SK-N-SH (cell line): ENCODE data around the gene SCAF1. TPM values are rescaled to one million over a fixed set of nuclear protein-coding genes. Genes with fewer than 3 reads are reported as not detected.

ENCODE experiments used
- CTCF ChIA-PET: fragments of 300-600, 350-600 bp; formaldehyde crosslinking; extraction: SDS; loops from one replicate; lab custom pipeline; 2021; lab: Yijun Ruan, JAX
- POLR2A ChIA-PET: fragments of 350-600 bp; sonication (Branson Sonifier 250); formaldehyde crosslinking; extraction: SDS; loops from one replicate; lab custom pipeline; 2020; ENCODE audit warnings: antibody characterized with exemption, inconsistent platforms; lab: Yijun Ruan, JAX
- DNase-seq: peaks from one replicate; pipeline ENCODE4 v3.0.0; 2012
- H2AFZ ChIP-seq: fragments of 200-600 bp; sonication (generic); 2 replicates; pipeline ENCODE4 v1.8.1; 2016; ENCODE audit warnings: antibody characterized with exemption, mild to moderate bottlenecking, low read depth
- H3F3A ChIP-seq: fragments of 200-600 bp; sonication (generic); replicated peaks from 2 replicates; pipeline ENCODE3; 2016; ENCODE audit warnings: antibody characterized with exemption, mild to moderate bottlenecking; ENCODE audit not compliant: insufficient read depth
- H3K27ac ChIP-seq, 2 experiments: fragments of 200-500 bp in 1 of 2; fragments of 200-600 bp in 1 of 2; sonication (Bioruptor generic) in 1 of 2; sonication (generic), shearing (Covaris generic) in 1 of 2; 2 replicates each; pipeline versions ENCODE4 v1.5.1 to v1.6.1; 2014 to 2016; ENCODE audit warnings: low read depth in 2 of 2, inconsistent platforms in 1 of 2, low read length in 1 of 2, mild to moderate bottlenecking in 1 of 2, mixed read lengths in 1 of 2
- H3K27me3 ChIP-seq: fragments of 200-600 bp; sonication (generic), shearing (Covaris generic); 2 replicates; pipeline ENCODE4 v1.6.1; 2016; ENCODE audit warnings: mixed run types; ENCODE audit not compliant: insufficient read depth
- H3K36me3 ChIP-seq, 2 experiments: fragments of 200-500 bp in 1 of 2; fragments of 200-600 bp in 1 of 2; sonication (Bioruptor generic) in 1 of 2; sonication (generic) in 1 of 2; replicated peaks in 1 of 2; 2 replicates each; pipeline versions ENCODE3 to v1.5.1; 2014 to 2016; ENCODE audit warnings: low read length in 1 of 2, mild to moderate bottlenecking in 1 of 2; ENCODE audit not compliant: insufficient read depth in 2 of 2, control insufficient read depth in 1 of 2
- H3K4me1 ChIP-seq, 2 experiments: fragments of 200-500 bp in 1 of 2; fragments of 200-600 bp in 1 of 2; sonication (Bioruptor generic) in 1 of 2; sonication (generic), shearing (Covaris generic) in 1 of 2; 2 replicates each; pipeline versions ENCODE4 v1.5.1 to v1.6.1; 2014 to 2016; ENCODE audit warnings: low read depth in 1 of 2, low read length in 1 of 2, mixed run types in 1 of 2; ENCODE audit not compliant: insufficient read depth in 2 of 2, control insufficient read depth in 1 of 2
- H3K4me2 ChIP-seq: fragments of 200-600 bp; sonication (generic), shearing (Covaris generic); 2 replicates; pipeline ENCODE4 v1.6.1; 2017; ENCODE audit warnings: mixed run types
- H3K4me3 ChIP-seq, 2 experiments: fragments of 200-500 bp in 1 of 2; fragments of 200-600 bp in 1 of 2; sonication (Bioruptor generic) in 1 of 2; sonication (generic), shearing (Covaris generic) in 1 of 2; 2 replicates each; pipeline versions ENCODE4 v1.5.1 to v1.8.1; 2014 to 2016; ENCODE audit warnings: low read depth in 2 of 2, inconsistent platforms in 1 of 2, low read length in 1 of 2, mild to moderate bottlenecking in 1 of 2, mixed read lengths in 1 of 2, moderate library complexity in 1 of 2
- H3K79me2 ChIP-seq: fragments of 200-600 bp; sonication (generic); 2 replicates; pipeline ENCODE4 v1.8.1; 2017; ENCODE audit warnings: mild to moderate bottlenecking; ENCODE audit not compliant: insufficient read depth
- H3K9ac ChIP-seq: fragments of 200-600 bp; sonication (generic); 2 replicates; pipeline ENCODE4 v1.6.1; 2017; ENCODE audit warnings: mixed run types
- H3K9me2 ChIP-seq: fragments of 200-600 bp; sonication (generic); 2 replicates; pipeline ENCODE4 v1.6.1; 2017; ENCODE audit warnings: mixed run types
- H3K9me3 ChIP-seq: fragments of 200-600 bp; sonication (generic); 2 replicates; pipeline ENCODE4 v1.6.1; 2017; ENCODE audit warnings: mixed run types, mild to moderate bottlenecking, moderate library complexity
- H4K20me1 ChIP-seq: fragments of 200-600 bp; sonication (generic); 2 replicates; pipeline ENCODE4 v1.6.1; 2017; ENCODE audit warnings: mild to moderate bottlenecking, mixed run types; ENCODE audit not compliant: insufficient read depth
- EP300 ChIP-seq, 2 experiments: IDR thresholded peaks; 2 replicates each; pipeline versions ENCODE4 v1.4.0 to v1.6.1; 2012; ENCODE audit warnings: borderline replicate concordance in 1 of 2, low read depth in 1 of 2, low read length in 1 of 2
- FOSL2 ChIP-seq: IDR thresholded peaks from 2 replicates; pipeline ENCODE4 v1.4.0; 2012; ENCODE audit warnings: low read depth, mild to moderate bottlenecking, moderate library complexity, borderline replicate concordance
- FOXJ3 ChIP-seq: sonication (generic); formaldehyde crosslinking; IDR thresholded peaks from 2 replicates; pipeline ENCODE4 v1.5.1; 2020; ENCODE audit warnings: mild to moderate bottlenecking, missing genetic modification reagents
- GABPA ChIP-seq: IDR thresholded peaks from 2 replicates; pipeline ENCODE4 v1.4.0; 2012; ENCODE audit warnings: low read depth, mild to moderate bottlenecking
- NFIC ChIP-seq: IDR thresholded peaks from 2 replicates; pipeline ENCODE4 v1.4.0; 2012; ENCODE audit warnings: borderline replicate concordance
- NRF1 ChIP-seq: IDR thresholded peaks from 2 replicates; pipeline ENCODE4 v1.6.1; 2012; ENCODE audit warnings: low read depth, mild to moderate bottlenecking, low read length
- POLR2AphosphoS5 ChIP-seq: IDR thresholded peaks from 2 replicates; pipeline ENCODE4 v1.6.1; 2012; ENCODE audit warnings: low read depth, low read length
- RAD21 ChIP-seq: IDR thresholded peaks from 2 replicates; pipeline ENCODE4 v1.6.1; 2012; ENCODE audit warnings: mild to moderate bottlenecking, low read length
- RCOR1 ChIP-seq: fragments of 150-350 bp; IDR thresholded peaks from 2 replicates; pipeline ENCODE4 v1.6.1; 2017; ENCODE audit warnings: antibody characterized with exemption, low read length
- RFX5 ChIP-seq: IDR thresholded peaks from 2 replicates; pipeline ENCODE4 v1.6.1; 2012; ENCODE audit warnings: mild to moderate bottlenecking, improper control_type of control experiment, low read length
- SIN3A ChIP-seq: IDR thresholded peaks from 2 replicates; pipeline ENCODE4 v1.6.1; 2012; ENCODE audit warnings: low read depth, mild to moderate bottlenecking, low read length, moderate library complexity, borderline replicate concordance
- SMC3 ChIP-seq: IDR thresholded peaks from 2 replicates; pipeline ENCODE4 v1.6.1; 2012; ENCODE audit warnings: low read depth, low read length, improper control_type of control experiment
- TCF12 ChIP-seq: IDR thresholded peaks from 2 replicates; pipeline ENCODE4 v1.4.0; 2012
- TEAD4 ChIP-seq: IDR thresholded peaks from 2 replicates; pipeline ENCODE4 v1.4.0; 2012; ENCODE audit warnings: mild to moderate bottlenecking, borderline replicate concordance; ENCODE audit not compliant: insufficient read depth
- YY1 ChIP-seq: IDR thresholded peaks from 2 replicates; pipeline ENCODE4 v1.4.0; 2012; ENCODE audit warnings: low read depth, mild to moderate bottlenecking
- WGBS: methylation state at CpG from one replicate; pipeline ENCODE4 v1.1.6; 2017; ENCODE audit warnings: low lambda C conversion rate; 5-methylcytosine and 5-hydroxymethylcytosine counted together
- polyA plus RNA-seq, 3 experiments: library from polyadenylated mRNA; depleted of rRNA; stranded (reverse); fragments of >200 nt; gene quantifications; 2 replicates each; pipeline ENCODE4 v1.2.3, GENCODE V29; 2012
- TF ChIP-seq, protein P1 (sequence below): IDR thresholded peaks from 2 replicates; pipeline ENCODE4 v1.4.0; 2012; ENCODE audit warnings: low read depth, borderline replicate concordance
- TF ChIP-seq, protein P2 (sequence below): fragments of 150-350 bp; IDR thresholded peaks from 2 replicates; pipeline ENCODE4 v1.6.1; 2016; ENCODE audit warnings: mild to moderate bottlenecking, low read depth, low read length
- TF ChIP-seq, protein P3 (sequence below): IDR thresholded peaks from 2 replicates; pipeline ENCODE4; 2012
- TF ChIP-seq, protein P4 (sequence below): IDR thresholded peaks from 2 replicates; pipeline ENCODE4 v1.6.1; 2012; ENCODE audit warnings: mild to moderate bottlenecking, low read depth, low read length, moderate library complexity

SCAF1 gene
- polyA plus RNA-seq, 1 of the 3 experiments (the other 2 are of a cell fraction), result 9.5 TPM

DNA sequence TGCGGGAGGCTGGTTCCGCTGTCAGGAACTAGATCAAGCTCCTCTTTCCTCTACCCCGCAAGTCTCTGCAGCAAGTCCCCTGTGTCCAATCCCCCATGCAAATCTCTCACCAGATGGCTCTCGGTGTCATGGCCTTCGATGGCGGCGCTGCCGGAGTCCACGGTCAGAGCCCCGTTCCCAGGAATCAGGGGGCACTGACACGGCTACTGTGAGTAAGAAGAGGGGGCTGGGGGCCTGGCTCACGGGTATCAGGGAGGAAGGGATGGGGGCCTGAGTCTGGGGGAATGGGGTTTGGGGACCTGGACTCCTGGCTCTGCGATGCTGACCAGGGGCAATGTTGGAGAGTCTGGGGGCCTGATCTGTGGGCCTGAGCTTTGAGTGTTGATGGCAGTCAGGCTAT lies 4.0 kb downstream of the SCAF1 start:
- H2AFZ ChIP-seq, result no peak overlapping the region
- 95% methylated on average over 7 of the region's 13 CpGs for WGBS
- H3K79me2 ChIP-seq, result peaks cover 91% of the 10 kb centered on the region
- no peak for DNase-seq
- peaks cover 6 to 21% of the 10 kb centered on the region in 2 experiments for H3K4me1 ChIP-seq
- peaks cover 29 to 41% of the 10 kb centered on the region in 2 experiments for H3K36me3 ChIP-seq
- H3K27me3 ChIP-seq, result no peaks in the 10 kb centered on the region
- no peak overlapping the region for H3K9ac ChIP-seq
- no peak overlapping the region for H3K4me3 ChIP-seq
- H3K4me2 ChIP-seq, result no peak overlapping the region
- ChIA-PET POLR2A (interaction anchor here (1.7 kb wide), 1 partner anchor 18 kb away, joined by 7 read pairs; no protein-coding TSS in a partner anchor), CTCF (interaction anchor here (0.9 to 1.1 kb wide), 3 partner anchors 20 to 27 kb away, joined by 3 to 6 read pairs (median 3); partner anchors contain the start of genes BCL2L12 and IRF3)
- H3K9me2 ChIP-seq, result no peaks in the 10 kb centered on the region
- TF ChIP-seq GABPA (no peak), EP300 (IDR thresholded peaks at IDR 0.05; ENCODE audit: borderline replicate concordance in 1 of 2, low read depth in 1 of 2, low read length in 1 of 2) (no peak), POLR2AphosphoS5 (no peak)
- TF ChIP-seq, protein P1, sequence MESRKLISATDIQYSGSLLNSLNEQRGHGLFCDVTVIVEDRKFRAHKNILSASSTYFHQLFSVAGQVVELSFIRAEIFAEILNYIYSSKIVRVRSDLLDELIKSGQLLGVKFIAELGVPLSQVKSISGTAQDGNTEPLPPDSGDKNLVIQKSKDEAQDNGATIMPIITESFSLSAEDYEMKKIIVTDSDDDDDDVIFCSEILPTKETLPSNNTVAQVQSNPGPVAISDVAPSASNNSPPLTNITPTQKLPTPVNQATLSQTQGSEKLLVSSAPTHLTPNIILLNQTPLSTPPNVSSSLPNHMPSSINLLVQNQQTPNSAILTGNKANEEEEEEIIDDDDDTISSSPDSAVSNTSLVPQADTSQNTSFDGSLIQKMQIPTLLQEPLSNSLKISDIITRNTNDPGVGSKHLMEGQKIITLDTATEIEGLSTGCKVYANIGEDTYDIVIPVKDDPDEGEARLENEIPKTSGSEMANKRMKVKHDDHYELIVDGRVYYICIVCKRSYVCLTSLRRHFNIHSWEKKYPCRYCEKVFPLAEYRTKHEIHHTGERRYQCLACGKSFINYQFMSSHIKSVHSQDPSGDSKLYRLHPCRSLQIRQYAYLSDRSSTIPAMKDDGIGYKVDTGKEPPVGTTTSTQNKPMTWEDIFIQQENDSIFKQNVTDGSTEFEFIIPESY, result no peak
- H3K9me3 ChIP-seq, result no peaks in the 10 kb centered on the region
- no peak overlapping the region for H3K27ac ChIP-seq
- peaks cover 19% of the 10 kb centered on the region for H4K20me1 ChIP-seq
- H3F3A ChIP-seq, result peaks cover 6% of the 10 kb centered on the region

DNA sequence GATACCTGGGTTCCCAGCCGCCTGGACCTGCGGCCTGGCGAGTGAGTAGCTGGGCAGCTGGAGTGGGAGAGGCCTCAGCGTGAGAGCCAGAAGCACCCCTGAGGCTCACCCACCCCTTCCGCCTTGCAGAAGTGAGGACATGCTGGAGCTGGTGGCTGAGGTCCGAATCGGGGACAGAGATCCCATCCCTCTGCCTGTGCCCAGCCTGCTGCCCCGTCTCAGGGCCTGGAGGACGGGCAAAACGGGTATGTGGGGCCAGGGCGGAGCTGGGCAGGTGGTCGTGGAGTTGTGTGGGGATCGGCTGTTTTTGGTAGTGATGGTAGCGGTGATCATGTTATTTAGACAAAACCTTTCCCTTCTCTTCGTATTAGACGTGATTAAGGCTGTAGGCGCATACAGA lies 4.6 kb downstream of the SCAF1 start:
- H3K79me2 ChIP-seq, result peaks cover 86% of the 10 kb centered on the region
- H3K27me3 ChIP-seq, result no peaks in the 10 kb centered on the region
- peaks cover under 1% of the 10 kb centered on the region for H3F3A ChIP-seq
- peaks cover 29 to 46% of the 10 kb centered on the region in 2 experiments for H3K36me3 ChIP-seq
- no peak overlapping the region for H3K4me2 ChIP-seq
- no peak overlapping the region for H3K4me3 ChIP-seq
- ChIA-PET CTCF (interaction anchor here (1.1 kb wide), 1 partner anchor 26 kb away, joined by 3 read pairs; no protein-coding TSS in a partner anchor), POLR2A (interaction anchor here (1.7 kb wide), 1 partner anchor 17 kb away, joined by 7 read pairs; no protein-coding TSS in a partner anchor)
- 96% methylated on average over 14 of the region's 17 CpGs for WGBS
- H3K9me3 ChIP-seq, result no peaks in the 10 kb centered on the region
- H3K9me2 ChIP-seq, result no peaks in the 10 kb centered on the region
- no peak for DNase-seq
- H4K20me1 ChIP-seq, result peaks cover 19% of the 10 kb centered on the region
- H3K27ac ChIP-seq, result no peak overlapping the region
- no peak overlapping the region for H3K9ac ChIP-seq
- H2AFZ ChIP-seq, result no peak overlapping the region
- peaks cover 0 to 15% of the 10 kb centered on the region in 2 experiments; a peak in 3 of 4 replicates for H3K4me1 ChIP-seq
- TF ChIP-seq, protein P2, sequence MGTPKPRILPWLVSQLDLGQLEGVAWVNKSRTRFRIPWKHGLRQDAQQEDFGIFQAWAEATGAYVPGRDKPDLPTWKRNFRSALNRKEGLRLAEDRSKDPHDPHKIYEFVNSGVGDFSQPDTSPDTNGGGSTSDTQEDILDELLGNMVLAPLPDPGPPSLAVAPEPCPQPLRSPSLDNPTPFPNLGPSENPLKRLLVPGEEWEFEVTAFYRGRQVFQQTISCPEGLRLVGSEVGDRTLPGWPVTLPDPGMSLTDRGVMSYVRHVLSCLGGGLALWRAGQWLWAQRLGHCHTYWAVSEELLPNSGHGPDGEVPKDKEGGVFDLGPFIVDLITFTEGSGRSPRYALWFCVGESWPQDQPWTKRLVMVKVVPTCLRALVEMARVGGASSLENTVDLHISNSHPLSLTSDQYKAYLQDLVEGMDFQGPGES, result no peak
- TF ChIP-seq EP300 (IDR thresholded peaks at IDR 0.05; ENCODE audit: borderline replicate concordance in 1 of 2, low read depth in 1 of 2, low read length in 1 of 2) (no peak), RCOR1 (no peak), TCF12 (no peak), FOXJ3 (CRISPR knock-in tag) (no peak), NRF1 (no peak), TEAD4 (no peak), YY1 (no peak), SIN3A (no peak), NFIC (no peak), RAD21 (no peak), RFX5 (no peak), FOSL2 (no peak), SMC3 (no peak)
- TF ChIP-seq, protein P3, sequence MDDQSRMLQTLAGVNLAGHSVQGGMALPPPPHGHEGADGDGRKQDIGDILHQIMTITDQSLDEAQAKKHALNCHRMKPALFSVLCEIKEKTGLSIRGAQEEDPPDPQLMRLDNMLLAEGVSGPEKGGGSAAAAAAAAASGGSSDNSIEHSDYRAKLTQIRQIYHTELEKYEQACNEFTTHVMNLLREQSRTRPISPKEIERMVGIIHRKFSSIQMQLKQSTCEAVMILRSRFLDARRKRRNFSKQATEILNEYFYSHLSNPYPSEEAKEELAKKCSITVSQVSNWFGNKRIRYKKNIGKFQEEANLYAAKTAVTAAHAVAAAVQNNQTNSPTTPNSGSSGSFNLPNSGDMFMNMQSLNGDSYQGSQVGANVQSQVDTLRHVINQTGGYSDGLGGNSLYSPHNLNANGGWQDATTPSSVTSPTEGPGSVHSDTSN, result no peak
- TF ChIP-seq, protein P4, sequence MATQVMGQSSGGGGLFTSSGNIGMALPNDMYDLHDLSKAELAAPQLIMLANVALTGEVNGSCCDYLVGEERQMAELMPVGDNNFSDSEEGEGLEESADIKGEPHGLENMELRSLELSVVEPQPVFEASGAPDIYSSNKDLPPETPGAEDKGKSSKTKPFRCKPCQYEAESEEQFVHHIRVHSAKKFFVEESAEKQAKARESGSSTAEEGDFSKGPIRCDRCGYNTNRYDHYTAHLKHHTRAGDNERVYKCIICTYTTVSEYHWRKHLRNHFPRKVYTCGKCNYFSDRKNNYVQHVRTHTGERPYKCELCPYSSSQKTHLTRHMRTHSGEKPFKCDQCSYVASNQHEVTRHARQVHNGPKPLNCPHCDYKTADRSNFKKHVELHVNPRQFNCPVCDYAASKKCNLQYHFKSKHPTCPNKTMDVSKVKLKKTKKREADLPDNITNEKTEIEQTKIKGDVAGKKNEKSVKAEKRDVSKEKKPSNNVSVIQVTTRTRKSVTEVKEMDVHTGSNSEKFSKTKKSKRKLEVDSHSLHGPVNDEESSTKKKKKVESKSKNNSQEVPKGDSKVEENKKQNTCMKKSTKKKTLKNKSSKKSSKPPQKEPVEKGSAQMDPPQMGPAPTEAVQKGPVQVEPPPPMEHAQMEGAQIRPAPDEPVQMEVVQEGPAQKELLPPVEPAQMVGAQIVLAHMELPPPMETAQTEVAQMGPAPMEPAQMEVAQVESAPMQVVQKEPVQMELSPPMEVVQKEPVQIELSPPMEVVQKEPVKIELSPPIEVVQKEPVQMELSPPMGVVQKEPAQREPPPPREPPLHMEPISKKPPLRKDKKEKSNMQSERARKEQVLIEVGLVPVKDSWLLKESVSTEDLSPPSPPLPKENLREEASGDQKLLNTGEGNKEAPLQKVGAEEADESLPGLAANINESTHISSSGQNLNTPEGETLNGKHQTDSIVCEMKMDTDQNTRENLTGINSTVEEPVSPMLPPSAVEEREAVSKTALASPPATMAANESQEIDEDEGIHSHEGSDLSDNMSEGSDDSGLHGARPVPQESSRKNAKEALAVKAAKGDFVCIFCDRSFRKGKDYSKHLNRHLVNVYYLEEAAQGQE, result no peak
